ENCODE data around the gene PDCD6IP. TPM values are rescaled to one million over a fixed set of nuclear protein-coding genes. Genes with fewer than 3 reads are reported as not detected.

The PDCD6IP gene
- total and polyA plus RNA-seq, 2 experiments from 2014 or later = 197 to 214 TPM

GRCh38 chr3:33786565-33787327 is 11.7 kb upstream of the PDCD6IP start:
- Histone ChIP-seq H2AFZ (peak overlapping the region; percentile 77), H3K9ac (peak overlapping the region; percentile 9; the same call in 1 of the 2 replicates), H3K4me2 (ENCODE audit: unreplicated experiment) (peak overlapping the region; percentile 90), H3K27me3 (replicated peaks; ENCODE audit: insufficient read depth) (no peaks in the 10 kb centered on the region), H3K36me3 (ENCODE audit: low read depth) (no peaks in the 10 kb centered on the region), H3K9me2 (ENCODE audit: insufficient read depth) (no peaks in the 10 kb centered on the region), H3K27ac (no peak overlapping the region), H3K79me2 (ENCODE audit: insufficient read depth) (no peaks in the 10 kb centered on the region), H4K20me1 (ENCODE audit: insufficient read depth) (no peaks in the 10 kb centered on the region), H3K4me3 (peak overlapping the region; percentile 54), H3K9me3 (ENCODE audit: low read depth) (no peaks in the 10 kb centered on the region), H3K4me1 (ENCODE audit: insufficient read depth) (no peaks in the 10 kb centered on the region), H3F3A (ENCODE audit: insufficient read depth) (peaks cover 9% of the 10 kb centered on the region; the same call in 1 of the 2 replicates)
- TF ChIP-seq EZH2phosphoT487 (IDR thresholded peaks at IDR 0.05; ENCODE audit: insufficient read depth, low read depth) = no peak
- TF ChIP-seq EZH2 (IDR thresholded peaks at IDR 0.05; ENCODE audit: insufficient read depth, poor library complexity, severe bottlenecking) = no peak
- in situ Hi-C loops (cut with MboI) = loop anchor here (10.0 to 25.0 kb wide), 2 partner anchors 152 to 649 kb away; no protein-coding TSS in a partner anchor
- DNase-seq = no peak
- WGBS, 2 experiments (ENCODE audit: low coverage in 1 of 2, low lambda C conversion rate in 2 of 2, missing lambda C conversion rate in 2 of 2) = 74 to 76% methylated on average over 7 of the region's 7 CpGs

GRCh38 chr3:33787328-33788009 is 11.0 kb upstream of the PDCD6IP start:
- H3K9ac ChIP-seq = peak overlapping the region; percentile 9; the same call in 1 of the 2 replicates
- H2AFZ ChIP-seq = peak overlapping the region; percentile 77
- peak overlapping the region; percentile 54 for H3K4me3 ChIP-seq

DNA sequence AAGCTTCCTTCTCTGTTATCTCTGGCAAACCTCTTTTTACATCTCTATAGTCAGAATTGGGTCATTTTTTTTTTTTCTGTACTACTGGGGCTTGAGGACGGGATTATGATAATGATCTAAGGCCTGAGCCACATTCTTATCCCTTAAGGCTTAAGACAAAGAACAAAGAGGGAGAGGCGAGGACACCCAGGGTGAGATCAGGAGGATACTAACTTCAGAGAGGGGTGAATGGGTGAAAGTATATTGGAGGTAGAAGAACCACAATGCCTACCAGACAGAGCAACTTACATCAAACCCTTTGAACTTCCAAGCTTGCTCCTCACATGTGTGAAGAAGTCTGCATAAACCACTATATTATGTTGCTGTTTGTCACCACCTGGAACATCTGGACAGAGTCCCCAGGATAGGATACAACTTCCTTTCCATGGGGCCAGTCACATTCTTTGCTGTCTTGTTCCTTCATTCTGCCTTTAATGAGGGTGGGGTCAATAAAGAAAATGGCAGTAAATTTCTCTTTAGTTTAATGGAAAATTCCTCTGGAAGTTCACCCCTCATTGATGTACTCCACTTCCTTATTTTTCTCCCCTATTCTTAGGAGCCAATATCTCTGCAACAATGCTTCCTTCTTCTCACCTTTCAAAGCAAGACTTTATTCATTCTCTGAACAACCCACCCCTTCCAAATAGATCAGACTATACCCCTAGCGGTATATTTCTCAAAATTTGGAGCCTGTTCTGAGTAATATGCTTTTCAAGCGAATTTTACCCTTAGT is 9.1 kb upstream of the PDCD6IP start:
- H3K27me3 ChIP-seq (replicated peaks; ENCODE audit: insufficient read depth) = no peaks in the 10 kb centered on the region
- H3K4me3 ChIP-seq = no peak overlapping the region
- H3K4me2 ChIP-seq (ENCODE audit: unreplicated experiment) = no peak overlapping the region
- H3K9ac ChIP-seq = no peak overlapping the region
- H3K27ac ChIP-seq = no peak overlapping the region
- no peak overlapping the region for H2AFZ ChIP-seq
- no peaks in the 10 kb centered on the region for H3K9me3 ChIP-seq (ENCODE audit: low read depth)
- H3F3A ChIP-seq (ENCODE audit: insufficient read depth) = peaks cover 18% of the 10 kb centered on the region; the same call in 1 of the 2 replicates
- no peaks in the 10 kb centered on the region for H3K4me1 ChIP-seq (ENCODE audit: insufficient read depth)
- no peak for DNase-seq
- in situ Hi-C loops (cut with MboI) = loop anchor here (10.0 to 25.0 kb wide), 2 partner anchors 155 to 652 kb away; no protein-coding TSS in a partner anchor
- no peaks in the 10 kb centered on the region for H4K20me1 ChIP-seq (ENCODE audit: insufficient read depth)
- no peaks in the 10 kb centered on the region for H3K36me3 ChIP-seq (ENCODE audit: low read depth)
- H3K79me2 ChIP-seq (ENCODE audit: insufficient read depth) = no peaks in the 10 kb centered on the region
- 69 to 75% methylated on average over 4 of the region's 4 CpGs for WGBS, 2 experiments (ENCODE audit: low coverage in 1 of 2, low lambda C conversion rate in 2 of 2, missing lambda C conversion rate in 2 of 2)
- H3K9me2 ChIP-seq (ENCODE audit: insufficient read depth) = no peaks in the 10 kb centered on the region
- TF ChIP-seq EZH2 (IDR thresholded peaks at IDR 0.05; ENCODE audit: insufficient read depth, poor library complexity, severe bottlenecking) (no peak), EZH2phosphoT487 (IDR thresholded peaks at IDR 0.05; ENCODE audit: insufficient read depth, low read depth) (no peak)

More at GRCh38 chr3:33787328-33788009, 11.0 kb upstream of the PDCD6IP start:
- H3K27me3 ChIP-seq (replicated peaks; ENCODE audit: insufficient read depth) = no peaks in the 10 kb centered on the region
- H4K20me1 ChIP-seq (ENCODE audit: insufficient read depth) = no peaks in the 10 kb centered on the region
- in situ Hi-C loops (cut with MboI) = loop anchor here (10.0 to 25.0 kb wide), 2 partner anchors 153 to 650 kb away; no protein-coding TSS in a partner anchor
- peaks cover 17% of the 10 kb centered on the region; the same call in 1 of the 2 replicates for H3F3A ChIP-seq (ENCODE audit: insufficient read depth)
- H3K9me3 ChIP-seq (ENCODE audit: low read depth) = no peaks in the 10 kb centered on the region
- 12 to 13% methylated on average over 15 of the region's 15 CpGs for WGBS, 2 experiments (ENCODE audit: low coverage in 1 of 2, low lambda C conversion rate in 2 of 2, missing lambda C conversion rate in 2 of 2)
- peak; percentile 81 for DNase-seq
- TF ChIP-seq EZH2phosphoT487 (IDR thresholded peaks at IDR 0.05; ENCODE audit: insufficient read depth, low read depth) (no peak), EZH2 (IDR thresholded peaks at IDR 0.05; ENCODE audit: insufficient read depth, poor library complexity, severe bottlenecking) (no peak)
- H3K4me1 ChIP-seq (ENCODE audit: insufficient read depth) = no peaks in the 10 kb centered on the region
- H3K27ac ChIP-seq = no peak overlapping the region
- H3K79me2 ChIP-seq (ENCODE audit: insufficient read depth) = no peaks in the 10 kb centered on the region
- no peaks in the 10 kb centered on the region for H3K36me3 ChIP-seq (ENCODE audit: low read depth)
- H3K9me2 ChIP-seq (ENCODE audit: insufficient read depth) = no peaks in the 10 kb centered on the region
- H3K4me2 ChIP-seq (ENCODE audit: unreplicated experiment) = peak overlapping the region; percentile 90

DNA sequence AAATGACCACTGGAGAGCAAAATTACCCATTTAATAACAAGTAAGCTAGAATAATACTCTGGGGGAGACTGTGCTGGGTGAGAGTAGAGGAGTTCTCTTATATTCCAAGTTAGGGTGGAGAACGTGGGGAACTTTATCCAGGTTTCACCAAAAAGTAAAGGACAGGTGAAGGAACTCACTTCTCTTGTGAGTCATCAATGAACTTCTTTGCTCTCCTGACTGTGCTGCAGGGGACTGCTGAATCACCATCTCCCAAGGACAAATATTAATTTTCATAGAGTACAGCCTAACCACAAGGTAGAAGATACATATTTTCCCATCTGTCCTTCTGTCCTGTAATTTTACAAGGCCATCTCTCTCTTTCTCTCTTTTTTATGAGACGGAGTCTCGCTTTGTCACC is 8.3 kb upstream of the PDCD6IP start:
- no peaks in the 10 kb centered on the region for H4K20me1 ChIP-seq (ENCODE audit: insufficient read depth)
- no peaks in the 10 kb centered on the region for H3K4me1 ChIP-seq (ENCODE audit: insufficient read depth)
- peaks cover 3% of the 10 kb centered on the region; the same call in 1 of the 2 replicates for H3K79me2 ChIP-seq (ENCODE audit: insufficient read depth)
- no peak overlapping the region for H3K27ac ChIP-seq
- H3K9me3 ChIP-seq (ENCODE audit: low read depth) = no peaks in the 10 kb centered on the region
- TF ChIP-seq EZH2phosphoT487 (IDR thresholded peaks at IDR 0.05; ENCODE audit: insufficient read depth, low read depth) (no peak), EZH2 (IDR thresholded peaks at IDR 0.05; ENCODE audit: insufficient read depth, poor library complexity, severe bottlenecking) (no peak)
- 87 to 99% methylated on average over 3 of the region's 3 CpGs for WGBS, 2 experiments (ENCODE audit: low coverage in 1 of 2, low lambda C conversion rate in 2 of 2, missing lambda C conversion rate in 2 of 2)
- no peaks in the 10 kb centered on the region for H3K27me3 ChIP-seq (replicated peaks; ENCODE audit: insufficient read depth)
- no peaks in the 10 kb centered on the region for H3K9me2 ChIP-seq (ENCODE audit: insufficient read depth)
- DNase-seq = no peak
- H3F3A ChIP-seq (ENCODE audit: insufficient read depth) = peaks cover 18% of the 10 kb centered on the region; the same call in 1 of the 2 replicates
- H3K9ac ChIP-seq = no peak overlapping the region
- no peak overlapping the region for H2AFZ ChIP-seq
- no peaks in the 10 kb centered on the region for H3K36me3 ChIP-seq (ENCODE audit: low read depth)
- no peak overlapping the region for H3K4me3 ChIP-seq
- H3K4me2 ChIP-seq (ENCODE audit: unreplicated experiment) = no peak overlapping the region
- in situ Hi-C loops (cut with MboI) = loop anchor here (25.0 kb wide), 1 partner anchor 653 kb away; no protein-coding TSS in a partner anchor

Data from GM23248 (cell line).